WTC11 (cell line): Measurements from ENCODE around the gene CRADD. TPM values are rescaled to one million over a fixed set of nuclear protein-coding genes. Genes with fewer than 3 reads are reported as not detected.

Source experiments
- ATAC-seq: fragments of 200-7000 bp; cut with Tn5 transposase; 2 replicates; pipeline ENCODE4 v1.10.0; 2021; ENCODE audit warnings: mild to moderate bottlenecking, moderate library complexity
- CTCF ChIA-PET: fragments of 300-600 bp; sonication (Branson Sonifier 250); formaldehyde crosslinking; loops from one replicate; lab custom pipeline; 2021; ENCODE audit warnings: antibody characterized with exemption; lab: Charles Lee
- POLR2A ChIA-PET: fragments of 350-600 bp; sonication (Branson Sonifier 250); formaldehyde crosslinking; loops from one replicate; lab custom pipeline; 2021; ENCODE audit warnings: antibody characterized with exemption; lab: Charles Lee
- DNase-seq: peaks from one replicate; pipeline ENCODE4 v3.0.0; 2021; ENCODE audit warnings: low spot score
- H3K27ac Mint-ChIP-seq: 2 replicates; pipeline ENCODE4 v1.8.0; 2021; ENCODE audit warnings: mixed read lengths
- H3K27me3 Mint-ChIP-seq: 2 replicates; pipeline ENCODE4 v1.8.0; 2021; ENCODE audit warnings: low read depth, mild to moderate bottlenecking, moderate library complexity, mixed read lengths
- H3K36me3 Mint-ChIP-seq: 2 replicates; pipeline ENCODE4 v1.8.0; 2021; ENCODE audit warnings: mixed read lengths
- H3K4me1 Mint-ChIP-seq: 2 replicates; pipeline ENCODE4 v1.8.0; 2022; ENCODE audit warnings: mixed read lengths
- H3K4me3 Mint-ChIP-seq: 2 replicates; pipeline ENCODE4 v1.8.0; 2021; ENCODE audit warnings: mild to moderate bottlenecking, moderate library complexity, mixed read lengths
- H3K9me3 Mint-ChIP-seq: 2 replicates; pipeline ENCODE4 v1.8.0; 2021; ENCODE audit warnings: mixed read lengths
- AFF4 ChIP-seq: sonication (generic); formaldehyde crosslinking; IDR thresholded peaks from 2 replicates; pipeline ENCODE4 v1.8.1; 2023; ENCODE audit warnings: mild to moderate bottlenecking, missing genetic modification reagents, borderline replicate concordance
- ATF6 ChIP-seq: sonication (generic); formaldehyde crosslinking; IDR thresholded peaks from 2 replicates; pipeline ENCODE4 v1.8.1; 2023; ENCODE audit warnings: mild to moderate bottlenecking, missing genetic modification reagents
- E2F4 ChIP-seq: sonication (generic); formaldehyde crosslinking; IDR thresholded peaks from 2 replicates; pipeline ENCODE4 v1.8.1; 2022; ENCODE audit warnings: low read depth, mild to moderate bottlenecking, moderate library complexity, missing genetic modification reagents, borderline replicate concordance
- E2F5 ChIP-seq: sonication (generic); formaldehyde crosslinking; IDR thresholded peaks from 2 replicates; pipeline ENCODE4 v1.8.1; 2022; ENCODE audit warnings: mild to moderate bottlenecking, moderate library complexity, missing genetic modification reagents
- ETV6 ChIP-seq: sonication (generic); formaldehyde crosslinking; IDR thresholded peaks from 2 replicates; pipeline ENCODE4 v1.8.1; 2022; ENCODE audit warnings: mild to moderate bottlenecking, missing genetic modification reagents
- GRHL2 ChIP-seq: fragments of 250-450 bp; sonication (Bioruptor Pico); IDR thresholded peaks from 2 replicates; pipeline ENCODE4 v1.8.0; 2022; ENCODE audit warnings: mild to moderate bottlenecking, moderate library complexity; ENCODE audit not compliant: insufficient replicate concordance, severe bottlenecking
- GTF2I ChIP-seq: fragments of 250-450 bp; sonication (Bioruptor Pico); conservative IDR thresholded peaks from 2 replicates; pipeline ENCODE4 v1.4.0; 2021; ENCODE audit warnings: mild to moderate bottlenecking
- MXD4 ChIP-seq: fragments of 250-450 bp; sonication (Bioruptor Pico); IDR thresholded peaks from 2 replicates; pipeline ENCODE4 v1.8.0; 2021; ENCODE audit warnings: mild to moderate bottlenecking, moderate library complexity, borderline replicate concordance
- NFE2L1 ChIP-seq: sonication (generic); formaldehyde crosslinking; IDR thresholded peaks from 2 replicates; pipeline ENCODE4 v1.8.1; 2023; ENCODE audit warnings: missing genetic modification reagents
- PRDM15 ChIP-seq: sonication (generic); formaldehyde crosslinking; IDR thresholded peaks from 2 replicates; pipeline ENCODE4 v1.8.0; 2022; ENCODE audit warnings: missing genetic modification reagents
- PRRX2 ChIP-seq: fragments of 250-450 bp; sonication (Bioruptor Pico); IDR thresholded peaks from 2 replicates; pipeline ENCODE4 v1.8.0; 2021; ENCODE audit warnings: mild to moderate bottlenecking
- SOX15 ChIP-seq: fragments of 250-450 bp; sonication (Bioruptor Pico); IDR thresholded peaks from 2 replicates; pipeline ENCODE4 v1.9.0; 2021; ENCODE audit warnings: mild to moderate bottlenecking
- TEAD4 ChIP-seq: sonication (generic); formaldehyde crosslinking; IDR thresholded peaks from 2 replicates; pipeline ENCODE4 v1.8.0; 2022; ENCODE audit warnings: mild to moderate bottlenecking, missing genetic modification reagents
- ZNF232 ChIP-seq: sonication (generic); formaldehyde crosslinking; IDR thresholded peaks from 2 replicates; pipeline ENCODE4 v1.8.0; 2022; ENCODE audit warnings: mild to moderate bottlenecking, missing genetic modification reagents
- ZNF416 ChIP-seq: fragments of 250-450 bp; sonication (Bioruptor Pico); IDR thresholded peaks from 2 replicates; pipeline ENCODE4 v1.9.0; 2021; ENCODE audit warnings: mild to moderate bottlenecking, inconsistent platforms
- ZNF425 ChIP-seq: fragments of 250-450 bp; sonication (Bioruptor Pico); conservative IDR thresholded peaks from 2 replicates; pipeline ENCODE4 v1.9.0; 2021; ENCODE audit warnings: mild to moderate bottlenecking
- total RNA-seq: library from RNA; stranded (reverse); gene quantifications from 3 replicates; pipeline ENCODE4 v1.2.3, GENCODE V29; 2021
- TF ChIP-seq, protein P1 (sequence below): sonication (generic); formaldehyde crosslinking; IDR thresholded peaks from 2 replicates; pipeline ENCODE4 v1.8.1; 2022; ENCODE audit warnings: missing genetic modification reagents, borderline replicate concordance

Gene CRADD
- total RNA-seq, 1 experiment from 2014 or later = 11.6 TPM

DNA sequence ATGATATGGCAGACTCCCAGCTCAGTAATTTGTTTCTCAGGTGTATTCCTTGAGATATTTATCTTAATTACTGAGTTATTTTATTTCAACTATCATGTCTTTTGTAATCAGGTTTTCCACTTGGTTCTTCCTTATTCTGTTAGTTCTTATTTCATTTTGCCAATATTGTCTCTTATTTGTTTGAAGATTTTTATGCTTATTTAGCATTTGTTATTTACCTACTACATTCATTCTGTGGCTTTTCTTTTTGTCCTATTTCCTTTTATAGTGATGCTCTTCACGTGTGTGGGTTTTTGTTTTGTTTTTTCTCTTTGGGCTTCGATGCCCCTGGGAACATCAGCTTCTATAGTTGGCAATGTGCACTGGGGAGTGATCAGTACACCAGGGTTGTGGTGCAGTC is 40.5 kb upstream of the CRADD start (continued):
- TF ChIP-seq, protein P1, sequence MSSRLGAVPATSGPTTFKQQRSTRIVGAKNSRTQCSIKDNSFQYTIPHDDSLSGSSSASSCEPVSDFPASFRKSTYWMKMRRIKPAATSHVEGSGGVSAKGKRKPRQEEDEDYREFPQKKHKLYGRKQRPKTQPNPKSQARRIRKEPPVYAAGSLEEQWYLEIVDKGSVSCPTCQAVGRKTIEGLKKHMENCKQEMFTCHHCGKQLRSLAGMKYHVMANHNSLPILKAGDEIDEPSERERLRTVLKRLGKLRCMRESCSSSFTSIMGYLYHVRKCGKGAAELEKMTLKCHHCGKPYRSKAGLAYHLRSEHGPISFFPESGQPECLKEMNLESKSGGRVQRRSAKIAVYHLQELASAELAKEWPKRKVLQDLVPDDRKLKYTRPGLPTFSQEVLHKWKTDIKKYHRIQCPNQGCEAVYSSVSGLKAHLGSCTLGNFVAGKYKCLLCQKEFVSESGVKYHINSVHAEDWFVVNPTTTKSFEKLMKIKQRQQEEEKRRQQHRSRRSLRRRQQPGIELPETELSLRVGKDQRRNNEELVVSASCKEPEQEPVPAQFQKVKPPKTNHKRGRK (CRISPR knock-in tag) = no peak
- TF ChIP-seq TEAD4 (CRISPR knock-in tag) (no peak), ATF6 (CRISPR knock-in tag) (no peak), E2F5 (no peak), NFE2L1 (CRISPR knock-in tag) (no peak), PRDM15 (CRISPR knock-in tag) (no peak), GRHL2 (CRISPR knock-in tag) (no peak), MXD4 (CRISPR knock-in tag) (no peak), PRRX2 (no peak), ZNF425 (CRISPR knock-in tag) (no peak), E2F4 (CRISPR knock-in tag) (no peak)

DNA sequence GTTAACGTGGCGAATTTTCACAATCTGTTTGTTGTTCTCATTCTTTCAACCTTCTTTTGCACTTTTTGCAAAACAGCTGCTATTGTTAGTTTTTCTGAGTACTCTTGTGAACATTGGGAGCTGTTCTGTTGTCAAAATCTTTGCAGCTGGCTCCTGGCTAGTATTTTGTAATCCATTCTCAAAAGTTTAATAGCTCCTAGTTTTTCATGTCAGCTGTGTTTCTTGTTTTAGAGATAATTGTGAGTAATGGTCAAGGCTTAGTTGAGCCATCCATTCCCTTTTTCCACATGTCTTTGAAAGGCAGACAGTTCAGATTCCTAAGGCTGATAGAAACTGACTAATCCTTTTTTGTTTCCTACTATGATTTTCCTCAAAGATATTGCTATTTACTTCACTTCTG is 39.1 kb upstream of the CRADD start:
- peaks cover 3% of the 10 kb centered on the region; the same call in 1 of the 2 replicates for H3K36me3 Mint-ChIP-seq
- ChIA-PET POLR2A (no interaction called here), CTCF (interaction anchor here (1.2 to 1.6 kb wide), 2 partner anchors 69 to 464 kb away, joined by 4 to 5 read pairs; no protein-coding TSS in a partner anchor)
- H3K9me3 Mint-ChIP-seq = peaks cover 17% of the 10 kb centered on the region
- H3K27ac Mint-ChIP-seq = no peak overlapping the region
- DNase-seq (no peak), ATAC-seq (no peak)
- H3K4me3 Mint-ChIP-seq = no peak overlapping the region
- peaks cover 4% of the 10 kb centered on the region; the same call in 1 of the 2 replicates for H3K27me3 Mint-ChIP-seq
- H3K4me1 Mint-ChIP-seq = peaks cover 10% of the 10 kb centered on the region
- TF ChIP-seq ZNF416 (CRISPR knock-in tag) (no peak), AFF4 (no peak), MXD4 (CRISPR knock-in tag) (no peak), GTF2I (CRISPR knock-in tag) (no peak), SOX15 (CRISPR knock-in tag) (no peak), ETV6 (no peak), ZNF232 (no peak)
- TF ChIP-seq, protein P1 (CRISPR knock-in tag) = no peak
